H1 (cell line): ENCODE measurements around the gene VEZT. TPM values are rescaled to one million over a fixed set of nuclear protein-coding genes. Genes with fewer than 3 reads are reported as not detected.

Source experiments
- CTCF ChIA-PET: fragments of 300-600 bp; sonication (Branson Sonifier 250); formaldehyde crosslinking; loops from one replicate; lab custom pipeline; 2021; ENCODE audit not compliant: partially characterized antibody; lab: Charles Lee
- POLR2A ChIA-PET: fragments of 300-600 bp; sonication (Branson Sonifier 250); formaldehyde crosslinking; loops from one replicate; lab custom pipeline; 2021; ENCODE audit warnings: inconsistent platforms; ENCODE audit not compliant: partially characterized antibody; lab: Charles Lee
- DNase-seq, 2 experiments: peaks; one replicate each; pipeline versions ENCODE4 v3.0.0 to v3.0.0-alpha.2; 2010 to 2022; ENCODE audit warnings: low spot score in 2 of 2, low read depth in 1 of 2, mixed read lengths in 1 of 2
- FAIRE-seq: peaks from 2 replicates; lab custom pipeline; 2011; peaks lifted over from hg19 to GRCh38; lab: Jason Lieb, UNC
- H2AFZ ChIP-seq: 2 replicates; pipeline ENCODE4 v1.8.1; 2012; ENCODE audit warnings: low read length, inconsistent platforms
- H2AK5ac ChIP-seq: 2 replicates; pipeline ENCODE4 v1.6.1; 2013; ENCODE audit warnings: low read depth, low read length
- H2BK120ac ChIP-seq: replicated peaks from 2 replicates; pipeline ENCODE3; 2013; ENCODE audit warnings: low read depth, low read length, inconsistent platforms
- H2BK12ac ChIP-seq: 2 replicates; pipeline ENCODE4 v1.6.1; 2013; ENCODE audit warnings: low read depth, low read length
- H2BK15ac ChIP-seq: 2 replicates; pipeline ENCODE4 v1.6.1; 2013; ENCODE audit warnings: low read length
- H2BK20ac ChIP-seq: 2 replicates; pipeline ENCODE4 v1.6.1; 2013; ENCODE audit warnings: low read length
- H2BK5ac ChIP-seq: 2 replicates; pipeline ENCODE4 v1.6.1; 2013; ENCODE audit warnings: low read depth, low read length
- H3K14ac ChIP-seq: 2 replicates; pipeline ENCODE4 v1.6.1; 2013; ENCODE audit warnings: inconsistent platforms; ENCODE audit not compliant: insufficient read length
- H3K18ac ChIP-seq: 2 replicates; pipeline ENCODE4 v1.6.1; 2013; ENCODE audit warnings: low read length; ENCODE audit errors: extremely low read depth
- H3K23ac ChIP-seq: 2 replicates; pipeline ENCODE4 v1.6.1; 2013; ENCODE audit warnings: inconsistent platforms; ENCODE audit not compliant: insufficient read length
- H3K23me2 ChIP-seq: 2 replicates; pipeline ENCODE4 v1.6.1; 2013; ENCODE audit warnings: low read depth, low read length
- H3K27ac ChIP-seq: 2 replicates; pipeline ENCODE4 v1.6.1; 2011; ENCODE audit warnings: low read depth, low read length, inconsistent platforms
- H3K27me3 ChIP-seq, 4 experiments: replicated peaks in 1 of 4; 1 replicate in 1 of 4; 2 replicates in 3 of 4; pipeline versions ENCODE4 v1.6.1 to v1.8.1; 2011 to 2013; ENCODE audit warnings: low read length in 3 of 4, mild to moderate bottlenecking in 3 of 4, inconsistent platforms in 2 of 4, mixed read lengths in 2 of 4, moderate library complexity in 1 of 4; ENCODE audit not compliant: control insufficient read depth in 3 of 4, insufficient read depth in 3 of 4; ENCODE audit errors: extremely low read depth in 1 of 4
- H3K36me3 ChIP-seq, 4 experiments: 2 replicates each; pipeline versions ENCODE4 v1.6.1 to v1.8.1; 2011 to 2013; ENCODE audit warnings: mild to moderate bottlenecking in 4 of 4, low read length in 3 of 4, moderate library complexity in 2 of 4, control low read depth in 1 of 4, inconsistent platforms in 1 of 4; ENCODE audit not compliant: insufficient read depth in 4 of 4, control insufficient read depth in 2 of 4
- H3K4ac ChIP-seq: replicated peaks from 2 replicates; pipeline ENCODE3; 2013; ENCODE audit warnings: low read length, low read depth, mixed read lengths, inconsistent platforms; ENCODE audit not compliant: insufficient read length
- H3K4me1 ChIP-seq, 4 experiments: replicated peaks in 1 of 4; 1 replicate in 1 of 4; 2 replicates in 3 of 4; pipeline versions ENCODE4 v1.6.1 to v1.8.1; 2011 to 2013; ENCODE audit warnings: low read length in 3 of 4, inconsistent platforms in 2 of 4, mixed read lengths in 1 of 4; ENCODE audit not compliant: insufficient read depth in 4 of 4, control insufficient read depth in 3 of 4
- H3K4me2 ChIP-seq, 2 experiments: 2 replicates each; pipeline versions ENCODE4 v1.6.1 to v1.8.1; 2011 to 2013; ENCODE audit warnings: low read depth in 2 of 2, low read length in 2 of 2, control low read depth in 1 of 2, inconsistent platforms in 1 of 2, mild to moderate bottlenecking in 1 of 2; ENCODE audit not compliant: insufficient read depth in 1 of 2
- H3K4me3 ChIP-seq, 4 experiments: fragments of 200-600, 300-600 bp in 1 of 4; sonication (generic), shearing (Covaris generic), sonication (Bioruptor Twin) in 1 of 4; 2 replicates each; pipeline versions ENCODE4 v1.5.1 to v1.8.1; 2011 to 2016; ENCODE audit warnings: low read length in 4 of 4, low read depth in 3 of 4, control low read depth in 2 of 4, inconsistent platforms in 2 of 4, mild to moderate bottlenecking in 2 of 4, mixed read lengths in 1 of 4, moderate library complexity in 1 of 4; ENCODE audit not compliant: insufficient read depth in 2 of 4; ENCODE audit errors: extremely low read depth in 1 of 4
- H3K56ac ChIP-seq: replicated peaks from 2 replicates; pipeline ENCODE3; 2013; ENCODE audit warnings: low read depth, mild to moderate bottlenecking, mixed read lengths, low read length, inconsistent platforms; ENCODE audit not compliant: insufficient read length
- H3K79me1 ChIP-seq: 2 replicates; pipeline ENCODE4 v1.6.1; 2013; ENCODE audit warnings: low read depth, low read length, control low read depth
- H3K79me2 ChIP-seq, 2 experiments: 2 replicates each; pipeline versions ENCODE4 v1.6.1 to v1.8.1; 2012 to 2013; ENCODE audit warnings: low read length in 2 of 2, mild to moderate bottlenecking in 2 of 2, inconsistent platforms in 1 of 2; ENCODE audit not compliant: insufficient read depth in 2 of 2, control insufficient read depth in 1 of 2
- H3K9ac ChIP-seq, 4 experiments: replicated peaks in 1 of 4; 1 replicate in 1 of 4; 2 replicates in 3 of 4; pipeline versions ENCODE4 v1.6.1 to v1.8.1; 2011 to 2013; ENCODE audit warnings: low read depth in 3 of 4, low read length in 3 of 4, control low read depth in 2 of 4, mild to moderate bottlenecking in 2 of 4, moderate library complexity in 2 of 4, inconsistent platforms in 1 of 4; ENCODE audit errors: extremely low read depth in 1 of 4
- H3K9me3 ChIP-seq, 2 experiments: 2 replicates each; pipeline versions ENCODE4 v1.6.1 to v1.8.1; 2012 to 2013; ENCODE audit warnings: mild to moderate bottlenecking in 2 of 2, moderate library complexity in 2 of 2, control low read depth in 1 of 2, inconsistent platforms in 1 of 2, low read depth in 1 of 2, low read length in 1 of 2, mixed read lengths in 1 of 2; ENCODE audit not compliant: insufficient read depth in 2 of 2
- H4K20me1 ChIP-seq, 2 experiments: replicated peaks in 1 of 2; 2 replicates each; pipeline versions ENCODE3 to v1.8.1; 2011 to 2013; ENCODE audit warnings: inconsistent platforms in 2 of 2, low read length in 2 of 2, mild to moderate bottlenecking in 1 of 2; ENCODE audit not compliant: insufficient read depth in 2 of 2, control insufficient read depth in 1 of 2
- H4K5ac ChIP-seq: 2 replicates; pipeline ENCODE4 v1.6.1; 2013; ENCODE audit warnings: low read length, low read depth, mixed read lengths, inconsistent platforms; ENCODE audit not compliant: insufficient read length
- H4K8ac ChIP-seq: 2 replicates; pipeline ENCODE4 v1.8.0; 2013; ENCODE audit warnings: mild to moderate bottlenecking, moderate library complexity, low read length, inconsistent platforms; ENCODE audit not compliant: insufficient read depth; ENCODE audit errors: extremely low read depth
- H4K91ac ChIP-seq: replicated peaks from 2 replicates; pipeline ENCODE3; 2013; ENCODE audit warnings: low read length, mixed read lengths, inconsistent platforms; ENCODE audit not compliant: insufficient read length
- BACH1 ChIP-seq: IDR thresholded peaks from 2 replicates; pipeline ENCODE4 v1.6.1; 2012; ENCODE audit warnings: low read length, improper control_type of control experiment
- BCL11A ChIP-seq, 2 experiments: IDR thresholded peaks; one replicate each; pipeline ENCODE4 v1.6.1; 2011; ENCODE audit warnings: low read depth in 2 of 2, low read length in 2 of 2, mild to moderate bottlenecking in 2 of 2
- GTF2F1 ChIP-seq: IDR thresholded peaks from 2 replicates; pipeline ENCODE4 v1.6.1; 2012; ENCODE audit warnings: low read depth, low read length, improper control_type of control experiment, borderline replicate concordance
- MAFK ChIP-seq: IDR thresholded peaks from 2 replicates; pipeline ENCODE4 v1.6.1; 2012; ENCODE audit warnings: low read depth, mild to moderate bottlenecking, improper control_type of control experiment, low read length
- NANOG ChIP-seq: IDR thresholded peaks from 2 replicates; pipeline ENCODE4 v1.6.1; 2011; ENCODE audit warnings: low read length, low read depth, mild to moderate bottlenecking, inconsistent platforms; ENCODE audit not compliant: insufficient read depth, poor library complexity, severe bottlenecking
- NRF1 ChIP-seq: IDR thresholded peaks from 2 replicates; pipeline ENCODE4 v1.6.1; 2011; ENCODE audit warnings: mild to moderate bottlenecking, low read depth, low read length, improper control_type of control experiment
- POLR2A ChIP-seq, 2 experiments: IDR thresholded peaks; 1 replicate in 1 of 2; 2 replicates in 1 of 2; pipeline ENCODE4 v1.6.1; 2011; ENCODE audit warnings: low read depth in 2 of 2, low read length in 2 of 2, mild to moderate bottlenecking in 2 of 2; ENCODE audit errors: control extremely low read depth in 1 of 2
- POU5F1 ChIP-seq: IDR thresholded peaks from 2 replicates; pipeline ENCODE4 v1.6.1; 2011; ENCODE audit warnings: low read depth, mild to moderate bottlenecking, low read length, moderate library complexity
- RAD21 ChIP-seq, 2 experiments: IDR thresholded peaks in 1 of 2; conservative IDR thresholded peaks in 1 of 2; 2 replicates each; pipeline ENCODE4 v1.6.1; 2011; ENCODE audit warnings: low read depth in 2 of 2, low read length in 2 of 2, improper control_type of control experiment in 1 of 2, inconsistent platforms in 1 of 2, mild to moderate bottlenecking in 1 of 2, moderate library complexity in 1 of 2
- RFX5 ChIP-seq: IDR thresholded peaks from 2 replicates; pipeline ENCODE4 v1.6.1; 2011; ENCODE audit warnings: low read depth, low read length, improper control_type of control experiment, borderline replicate concordance
- SP2 ChIP-seq: IDR thresholded peaks from 2 replicates; pipeline ENCODE4 v1.6.1; 2012; ENCODE audit warnings: mild to moderate bottlenecking, low read length, inconsistent platforms
- SUZ12 ChIP-seq: fragments of 200-600 bp; sonication (generic); IDR thresholded peaks from 2 replicates; pipeline ENCODE4 v1.6.1; 2012; ENCODE audit warnings: mild to moderate bottlenecking, inconsistent platforms, low read length, moderate library complexity, mixed read lengths
- TAF1 ChIP-seq: IDR thresholded peaks from 2 replicates; pipeline ENCODE4 v1.6.1; 2011; ENCODE audit warnings: mild to moderate bottlenecking, low read depth, low read length
- TCF12 ChIP-seq: IDR thresholded peaks from 2 replicates; pipeline ENCODE4 v1.6.1; 2011; ENCODE audit warnings: low read depth, mild to moderate bottlenecking, low read length
- WGBS, 2 experiments: shearing (Covaris generic) in 1 of 2; methylation state at CpG; one replicate each; pipeline versions ENCODE4 v1.1.6 to v1.1.7; 2013 to 2015; ENCODE audit warnings: low lambda C conversion rate in 2 of 2, mixed read lengths in 2 of 2, inconsistent platforms in 1 of 2, low coverage in 1 of 2, missing lambda C conversion rate in 1 of 2; ENCODE audit not compliant: insufficient replicate concordance in 2 of 2, insufficient coverage in 1 of 2, insufficient read length in 1 of 2; ENCODE audit errors: extremely low coverage in 1 of 2, missing lambda C conversion rate in 1 of 2; 5-methylcytosine and 5-hydroxymethylcytosine counted together
- polyA plus RNA-seq, 7 experiments: library from polyadenylated mRNA; depleted of rRNA in 3 of 7; stranded (reverse) in 5 of 7; unstranded in 2 of 7; fragments of >200 nt in 5 of 7; fragments of 200-250 nt in 2 of 7; gene quantifications; 1 replicate in 5 of 7; 2 replicates in 1 of 7; 4 replicates in 1 of 7; pipeline versions ENCODE4 v1.2.1 to v1.2.3, GENCODE V29; 2011 to 2013; ENCODE audit warnings: missing spikeins in 2 of 7, mixed read lengths in 2 of 7
- total RNA-seq: library from RNA; stranded (reverse); fragmentation: NEBNext Ultra II Directional; extraction: Animal tissue kit (Norgen Biotek cat#: 25700); gene quantifications from 2 replicates; pipeline ENCODE4 v1.2.1, GENCODE V29; 2021

Gene VEZT
- total and polyA plus RNA-seq, 2 of the 8 experiments (the other 6 are each of a cell fraction or from before 2014, with no cell fraction given) = 44.0 to 56.1 TPM

DNA sequence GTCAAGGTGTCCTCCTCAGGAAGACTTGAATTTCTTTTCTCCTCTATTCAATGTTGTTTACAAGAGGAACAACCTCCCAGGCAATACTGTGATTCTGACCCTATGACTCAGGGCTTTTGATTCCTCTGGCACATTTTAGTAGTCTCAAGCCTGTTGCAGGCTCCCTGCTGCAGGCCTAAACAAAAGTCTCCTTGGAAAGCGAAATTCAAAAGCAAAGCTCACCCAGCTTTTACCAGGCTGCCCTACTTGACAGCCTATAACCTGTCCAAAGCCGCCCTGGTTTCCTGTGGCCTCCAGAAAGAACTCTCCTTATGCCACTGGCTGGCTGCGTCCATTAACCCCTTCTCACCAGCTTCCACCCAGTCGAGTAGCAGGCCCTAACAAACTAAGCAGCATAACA, 11.9 kb upstream of the VEZT start:
- Histone ChIP-seq H3K23ac (no peak overlapping the region), H3K9me3 (no peaks in the 10 kb centered on the region), H3K27me3 (no peaks in the 10 kb centered on the region), H3K27ac (peak overlapping the region; percentile 71; the same call in 1 of the 2 replicates), H3K18ac (peak overlapping the region; percentile 54; the same call in 1 of the 2 replicates), H3K4me2 (peak overlapping the region; percentile 4 to 44; a peak in 2 of 4 replicates), H3K79me1 (no peaks in the 10 kb centered on the region; the same call in 1 of the 2 replicates), H2BK20ac (no peak overlapping the region), H3K56ac (no peak overlapping the region), H2BK15ac (no peak overlapping the region), H4K5ac (no peak overlapping the region), H3K4ac (no peak overlapping the region), H3K4me1 (peaks cover 2 to 44% (median 26%) of the 10 kb centered on the region in 4 experiments), H3K79me2 (peaks cover 0 to 80% of the 10 kb centered on the region in 2 experiments; a peak in 3 of 4 replicates), H3K23me2 (no peaks in the 10 kb centered on the region), H4K91ac (no peak overlapping the region), H4K8ac (no peak overlapping the region), H4K20me1 (no peaks in the 10 kb centered on the region), H3K36me3 (peaks cover 0 to 9% (median 1%) of the 10 kb centered on the region in 4 experiments; a peak in 3 of 8 replicates), H3K4me3 (peak overlapping the region in 1 of 4 experiments; percentile 20; a peak in 1 of 8 replicates), H2AFZ (no peak overlapping the region), H3K9ac (peak overlapping the region in 1 of 4 experiments; percentile 38; a peak in 2 of 7 replicates), H2BK5ac (peak overlapping the region; percentile 71), H2BK120ac (no peak overlapping the region), H2AK5ac (no peak overlapping the region), H3K14ac (no peak overlapping the region), H2BK12ac (peak overlapping the region; percentile 88)
- FAIRE-seq (no peak), DNase-seq (no peak)
- WGBS, 2 experiments = 23% methylated on average over 4 of the region's 4 CpGs; no CpG with 5 or more reads in 1 of the 2 experiments
- POLR2A ChIA-PET = interaction anchor here (0.6 to 7.7 kb wide), 2 partner anchors 13 to 107 kb away, joined by 3 to 89 read pairs; partner anchors contain the start of genes FGD6 and VEZT
- CTCF ChIA-PET = interaction anchor here (1.2 to 1.8 kb wide), 2 partner anchors 8 to 12 kb away, joined by 4 to 6 read pairs; partner anchors contain the start of genes FGD6 and VEZT
- TF ChIP-seq GTF2F1 (no peak), SP2 (no peak), MAFK (peak; percentile 64), NANOG (no peak), POLR2A (IDR thresholded peaks at IDR 0.05; ENCODE audit: control extremely low read depth in 1 of 2, low read depth in 2 of 2, low read length in 2 of 2) (no peak), RFX5 (no peak), NRF1 (no peak), TCF12 (no peak), BCL11A (IDR thresholded peaks at IDR 0.05; ENCODE audit: low read depth in 2 of 2, low read length in 2 of 2) (no peak), TAF1 (no peak), BACH1 (peak; percentile 52; the same call in 1 of the 2 replicates), SUZ12 (no peak), RAD21 (IDR thresholded peaks at IDR 0.05 in 1 of 2, conservative IDR thresholded peaks at IDR 0.05 in 1 of 2; ENCODE audit: low read depth in 2 of 2, low read length in 2 of 2) (no peak), POU5F1 (no peak)
